Islet of Langerhans (tissue), 1 donor: ENCODE data around the gene GJB1.
"Not testable (repeated sequence)": the region's sequence is repeated elsewhere in the genome, so short reads cannot be mapped to it uniquely, and the experiment has no call there.

Source experiments
- FAIRE-seq: peaks from one replicate; lab custom pipeline; 2011; peaks lifted over from hg19 to GRCh38; lab: Jason Lieb, UNC

GJB1 gene

GRCh38 chrX:71256856-71257255 is 33.8 kb downstream of the GJB1 start:
- no peak for FAIRE-seq

- FAIRE-seq: not testable (repeated sequence)
Observed at GRCh38 chrX:71268624-71269023, 45.6 kb downstream of the GJB1 start.

GRCh38 chrX:71269801-71270395 is 46.9 kb downstream of the GJB1 start:
- no peak for FAIRE-seq

GRCh38 chrX:71272313-71272712 is 49.3 kb downstream of the GJB1 start:
- FAIRE-seq: not testable (repeated sequence)
